GM18870 (cell line): ENCODE results near the gene CDKL5.

Source experiments
- ATAC-seq: cut with Tn5 transposase; IDR thresholded peaks from one replicate; pipeline ENCODE4 v1.9.1; 2021; ENCODE audit warnings: moderate library complexity; ENCODE audit not compliant: unreplicated experiment

Gene CDKL5

DNA sequence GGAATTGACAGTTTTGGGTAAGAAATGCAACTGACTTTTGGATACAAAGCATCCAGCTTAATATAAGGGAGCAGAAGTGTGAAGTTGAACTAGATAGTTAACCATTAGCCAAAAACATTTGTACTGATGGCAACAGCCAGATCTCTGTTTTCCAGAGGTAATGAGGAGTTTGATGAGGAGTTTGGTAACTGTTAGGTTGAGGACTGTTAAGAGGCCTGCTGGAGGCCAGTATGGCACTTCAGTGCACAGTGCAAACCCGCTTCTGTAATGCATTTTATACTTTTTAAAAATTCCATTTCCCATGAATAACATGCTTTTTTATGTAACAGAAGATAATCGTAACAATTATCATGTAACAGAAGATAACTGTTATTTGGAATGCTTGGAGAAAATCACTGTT lies 30.0 kb downstream of the CDKL5 start:
- no peak for ATAC-seq

DNA sequence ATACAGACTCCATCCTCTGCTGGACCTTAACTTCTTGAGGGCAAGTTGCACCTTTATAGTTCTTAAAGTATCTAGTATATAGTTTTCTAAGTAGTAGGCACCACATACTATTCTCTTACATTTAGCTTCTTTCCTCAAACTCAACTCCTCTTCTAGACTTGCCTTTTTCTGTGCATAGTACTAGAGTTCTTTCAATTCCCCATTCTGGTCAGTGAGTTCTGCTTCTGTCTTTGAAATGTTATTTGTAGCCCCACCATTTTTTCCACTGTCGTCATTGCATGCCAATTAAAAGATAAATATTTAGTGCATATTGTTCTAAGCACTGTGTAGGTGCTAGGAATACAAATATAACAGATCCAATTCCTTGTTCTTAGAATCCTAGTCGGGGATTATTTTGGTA lies 31.6 kb downstream of the CDKL5 start:
- ATAC-seq = no peak

DNA sequence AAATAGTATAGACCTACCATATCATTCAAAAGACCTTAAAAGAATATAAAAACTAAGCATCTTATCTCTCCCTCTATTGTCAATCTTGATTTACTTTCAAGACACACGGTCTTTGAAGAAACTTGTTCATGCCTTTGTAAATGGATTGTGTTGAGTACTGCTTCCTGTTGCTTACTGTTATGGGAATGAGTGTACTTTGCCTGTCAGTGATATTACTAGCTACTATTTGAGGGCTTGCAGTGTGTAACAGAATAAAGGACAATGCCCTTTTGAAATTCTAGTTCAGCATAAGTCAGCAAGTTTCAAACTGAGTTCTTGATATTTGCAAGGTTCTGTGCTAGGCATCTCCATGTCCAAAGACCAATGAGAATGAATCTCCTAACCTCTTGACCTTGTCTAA lies 36.0 kb downstream of the CDKL5 start:
- no peak for ATAC-seq

DNA sequence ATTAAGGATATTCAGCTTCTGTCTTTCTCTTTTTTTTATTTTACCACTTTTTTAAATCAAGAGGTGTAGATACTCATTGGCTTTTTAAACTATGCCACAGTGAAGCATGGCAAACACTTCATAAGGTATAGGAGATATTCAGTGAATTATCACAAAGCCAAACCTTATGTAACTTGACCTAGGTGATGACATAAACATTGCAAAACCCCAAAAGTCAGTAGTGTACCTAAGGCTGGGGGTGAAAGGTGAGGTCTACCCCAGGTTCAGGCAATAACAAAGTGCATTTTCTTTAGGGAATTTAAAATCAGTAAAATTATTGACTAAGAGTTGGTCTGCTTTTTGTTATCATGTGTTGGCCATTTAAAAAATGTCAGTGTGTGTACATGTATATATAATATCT lies 39.1 kb downstream of the CDKL5 start:
- ATAC-seq = no peak

DNA sequence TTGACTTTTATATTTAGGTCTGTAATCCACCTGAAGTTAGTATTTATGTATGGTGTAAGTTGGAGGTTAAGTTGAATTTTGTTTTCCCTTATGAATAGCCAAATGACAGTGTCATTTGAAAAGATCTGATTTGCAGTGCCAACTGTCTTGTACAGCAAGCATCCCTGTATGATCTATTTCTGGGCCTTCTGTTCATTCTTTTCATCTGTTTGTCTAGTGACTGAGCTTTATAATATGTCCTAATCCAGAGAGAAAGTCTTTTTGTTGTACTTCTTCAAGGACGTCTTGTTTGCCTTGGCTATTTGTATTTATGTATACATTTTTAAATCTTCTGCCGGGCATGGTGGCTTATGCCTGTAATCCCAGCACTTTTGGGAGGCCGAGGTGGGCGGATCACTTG lies 39.6 kb downstream of the CDKL5 start:
- no peak for ATAC-seq

DNA sequence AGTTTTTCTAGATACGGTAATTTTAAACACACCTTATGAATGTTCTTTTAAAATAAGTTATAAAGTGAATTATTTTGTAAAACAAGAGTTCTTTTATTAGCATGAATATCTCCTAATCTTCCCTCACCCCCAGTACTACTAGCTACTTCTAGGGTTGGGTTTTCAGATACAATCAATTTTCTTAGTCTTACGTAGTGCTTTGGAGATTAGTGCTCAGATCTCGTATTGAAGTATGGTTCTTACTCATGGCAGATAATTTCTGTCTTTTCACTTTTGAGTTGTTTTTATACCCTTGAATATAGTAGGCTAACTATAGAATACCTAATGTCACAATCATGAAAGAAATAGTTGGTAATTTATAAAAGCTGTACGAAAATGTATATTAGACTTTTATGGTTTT lies 43.2 kb downstream of the CDKL5 start:
- ATAC-seq = no peak

DNA sequence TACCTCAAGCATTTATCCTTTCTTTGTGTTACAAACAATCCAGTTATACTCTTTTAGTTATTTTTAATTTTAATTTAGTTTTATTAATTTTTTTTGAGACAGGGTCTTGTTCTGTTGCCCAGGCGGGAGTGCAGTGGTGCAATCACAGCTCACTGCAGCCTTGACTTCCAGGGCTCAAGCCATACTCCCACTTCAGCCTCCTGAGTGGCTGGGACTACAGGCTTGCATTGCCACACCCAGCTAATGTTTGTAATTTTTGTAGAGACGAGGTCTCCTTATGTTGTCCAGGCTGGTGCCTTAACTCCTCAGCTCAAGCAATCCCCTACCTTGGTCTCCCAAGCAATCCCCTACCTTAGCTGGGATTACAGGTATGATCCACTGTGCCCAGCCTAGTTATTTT lies 45.9 kb downstream of the CDKL5 start:
- ATAC-seq = no peak

DNA sequence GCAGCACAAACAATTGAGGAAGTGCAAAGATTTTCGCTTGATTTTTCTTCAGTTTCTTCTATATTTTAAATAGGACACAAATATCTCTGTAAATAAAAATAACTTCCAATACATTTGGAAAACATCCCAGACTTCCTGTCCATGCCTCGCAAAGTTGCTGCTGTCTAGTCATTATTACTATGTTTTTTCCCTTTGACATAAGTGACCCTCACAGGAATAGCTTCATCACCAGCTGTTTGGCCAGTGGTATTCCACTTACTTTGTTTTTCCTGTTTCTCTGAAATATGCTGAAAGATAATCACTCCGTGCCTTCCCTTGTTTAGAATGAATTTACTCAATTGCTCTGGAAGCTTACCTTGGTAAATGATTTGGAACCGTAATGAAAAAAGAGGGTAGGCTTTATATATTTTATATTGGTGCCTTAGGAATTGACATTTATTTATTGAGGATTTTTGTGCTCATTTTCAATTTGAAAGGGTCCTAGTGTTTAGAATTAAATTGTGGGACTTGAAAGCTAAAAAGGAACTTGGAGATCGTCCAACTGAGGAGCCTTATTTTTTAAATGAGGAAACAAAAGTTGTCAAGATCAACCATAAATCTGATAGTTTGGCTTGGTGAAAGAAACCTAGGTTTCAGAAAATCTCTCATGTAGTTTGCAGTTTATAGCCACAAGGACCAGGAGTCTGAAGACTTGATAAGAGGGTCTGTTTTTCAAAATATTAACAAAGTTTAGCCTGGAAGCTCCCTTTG lies 65.6 kb downstream of the CDKL5 start:
- no peak for ATAC-seq

DNA sequence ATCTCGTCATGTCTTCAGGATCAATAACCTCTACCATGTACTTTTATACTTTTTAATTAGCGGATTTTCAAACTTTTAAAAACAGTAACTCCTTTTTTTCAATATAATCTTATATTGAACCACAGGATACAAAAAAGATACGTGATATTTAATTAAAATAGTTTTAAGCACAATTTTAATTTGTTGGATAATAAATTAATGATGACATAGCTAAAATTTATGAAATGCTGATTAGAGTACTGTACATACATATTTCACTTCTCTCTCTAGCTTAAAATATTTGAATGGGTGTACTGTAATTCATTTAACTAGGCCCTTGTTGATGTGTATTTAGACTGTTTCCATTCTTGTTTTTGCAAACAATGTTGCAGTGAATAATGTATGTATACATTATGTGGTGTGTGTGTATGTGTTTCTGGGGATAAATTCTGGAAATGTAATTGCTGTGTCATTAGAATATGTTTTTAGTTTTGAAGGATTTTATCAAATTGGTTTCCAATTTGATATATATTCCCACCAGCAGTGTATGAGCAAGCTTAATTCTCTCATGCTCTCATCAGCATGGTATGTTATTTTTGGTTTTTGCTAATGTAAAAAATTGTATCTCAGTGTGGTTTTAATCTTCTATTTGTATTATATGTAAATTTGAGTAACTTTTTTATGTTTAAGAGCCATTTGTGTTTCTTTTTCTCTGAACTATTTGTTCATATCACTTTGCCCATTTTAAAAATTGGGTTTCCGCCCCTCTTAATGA lies 66.4 kb downstream of the CDKL5 start:
- no peak for ATAC-seq

DNA sequence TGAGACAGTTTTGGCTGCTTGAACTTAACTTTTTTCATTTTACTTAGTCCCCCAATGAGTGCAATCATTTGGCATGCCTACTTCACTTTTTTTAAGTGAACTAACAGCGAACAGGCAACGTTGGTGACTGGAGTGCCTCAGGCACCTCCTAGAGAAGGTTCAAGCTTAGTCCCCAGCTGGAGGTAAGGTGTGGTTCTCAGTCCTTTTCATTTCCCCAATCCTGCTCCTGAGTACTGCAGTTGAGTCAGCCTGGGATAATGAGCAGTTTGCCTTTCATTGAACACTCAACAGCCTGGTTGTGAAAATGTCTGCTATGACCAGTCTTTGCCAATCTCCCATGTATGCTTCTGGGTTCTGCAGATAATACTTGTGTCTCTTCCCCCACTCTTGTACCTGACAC lies 109.5 kb downstream of the CDKL5 start:
- ATAC-seq = no peak

DNA sequence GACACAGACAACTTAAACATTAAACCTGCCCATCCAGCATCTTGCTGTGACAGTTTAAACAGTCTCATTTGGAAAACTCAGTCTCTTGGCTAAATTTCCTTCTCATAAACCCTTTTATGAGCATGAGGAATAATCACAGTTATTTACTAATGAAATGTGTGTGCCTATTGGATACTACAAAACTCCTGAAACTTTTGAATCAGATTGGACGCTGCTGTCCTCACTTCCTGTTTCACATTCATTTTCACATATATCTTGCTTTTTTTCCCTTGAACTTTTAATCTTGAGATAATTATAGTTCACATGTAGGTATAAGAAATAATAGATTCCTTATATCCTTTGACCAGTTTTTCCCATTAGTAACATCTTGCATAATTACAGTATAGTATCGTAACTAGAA lies 111.7 kb downstream of the CDKL5 start:
- ATAC-seq = no peak

DNA sequence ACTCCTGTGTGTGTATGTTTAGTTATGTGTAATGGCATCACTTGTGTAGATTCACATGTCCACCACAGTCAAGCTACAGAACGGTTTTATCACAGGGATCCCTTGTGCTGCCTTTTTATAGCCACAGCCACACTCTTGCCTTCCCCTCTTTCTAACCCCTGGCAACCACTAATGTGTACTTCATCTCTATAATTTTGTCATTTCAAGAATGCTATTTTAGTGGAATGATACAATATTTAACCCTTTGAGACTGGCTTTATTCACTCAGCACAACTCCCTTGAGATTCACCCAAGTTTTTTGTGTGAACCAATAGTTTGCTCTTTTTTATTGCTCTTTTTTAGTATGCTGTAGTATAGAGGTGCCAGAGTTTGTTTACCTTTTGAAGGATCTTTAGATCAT lies 112.1 kb downstream of the CDKL5 start:
- no peak for ATAC-seq

DNA sequence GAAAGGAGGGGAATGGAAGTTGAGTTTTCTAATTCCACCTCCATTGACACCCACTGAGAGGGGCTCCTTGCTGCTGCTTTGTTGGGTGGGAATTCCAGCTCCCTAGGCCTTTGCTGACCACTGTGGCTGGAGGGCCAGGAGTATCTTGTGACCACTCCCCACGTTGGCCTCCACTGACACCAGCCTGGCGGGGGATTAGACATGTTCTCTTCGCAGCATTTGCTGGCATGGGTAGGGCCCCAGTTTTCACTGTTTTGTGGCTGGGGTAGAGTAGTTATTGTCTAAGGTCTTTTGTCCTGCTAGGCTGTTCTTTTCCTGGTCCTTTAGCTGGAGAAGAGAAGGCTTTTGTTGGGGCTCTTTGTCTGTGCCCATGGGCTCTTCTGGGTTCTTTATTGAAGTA lies 116.7 kb downstream of the CDKL5 start:
- no peak for ATAC-seq

DNA sequence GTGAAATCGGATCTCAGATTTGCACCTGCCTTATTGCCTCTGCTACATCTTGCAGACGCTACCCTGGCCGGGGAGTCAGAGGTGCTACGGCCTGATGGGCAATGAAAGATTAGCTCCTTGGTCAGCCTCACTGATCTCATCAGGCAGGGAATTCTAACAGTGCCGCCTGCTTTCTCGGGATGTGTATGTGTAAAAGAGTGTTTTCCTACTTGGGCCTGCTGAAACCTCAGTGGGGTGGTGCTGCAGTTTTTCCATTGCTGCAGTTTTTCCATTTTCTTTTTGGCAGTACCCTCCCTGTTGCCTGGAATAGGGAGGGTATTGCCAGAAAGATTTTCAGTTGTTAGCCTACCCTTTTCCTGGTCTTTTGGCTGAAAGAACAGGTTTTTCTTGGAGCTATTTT lies 117.5 kb downstream of the CDKL5 start:
- ATAC-seq = no peak

DNA sequence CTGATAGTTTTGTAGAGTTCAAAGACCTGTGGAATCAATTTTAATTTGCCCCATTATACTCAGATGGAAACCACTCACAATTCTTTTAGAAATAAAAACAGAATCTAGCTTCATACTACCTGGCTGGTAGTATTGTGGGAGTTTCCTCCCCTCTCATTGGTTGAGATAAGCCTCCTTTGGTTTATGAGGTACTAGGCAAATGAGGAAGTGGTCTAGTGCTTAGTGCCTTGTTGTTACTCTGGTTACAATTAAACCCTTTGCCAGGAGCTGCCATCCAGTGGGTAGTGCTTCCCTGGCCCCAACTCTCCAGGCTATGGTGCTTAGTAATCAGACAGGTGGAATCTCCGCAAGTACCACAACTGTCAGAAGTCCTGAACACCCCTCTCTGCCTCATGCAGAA lies 118.3 kb downstream of the CDKL5 start:
- ATAC-seq = no peak

DNA sequence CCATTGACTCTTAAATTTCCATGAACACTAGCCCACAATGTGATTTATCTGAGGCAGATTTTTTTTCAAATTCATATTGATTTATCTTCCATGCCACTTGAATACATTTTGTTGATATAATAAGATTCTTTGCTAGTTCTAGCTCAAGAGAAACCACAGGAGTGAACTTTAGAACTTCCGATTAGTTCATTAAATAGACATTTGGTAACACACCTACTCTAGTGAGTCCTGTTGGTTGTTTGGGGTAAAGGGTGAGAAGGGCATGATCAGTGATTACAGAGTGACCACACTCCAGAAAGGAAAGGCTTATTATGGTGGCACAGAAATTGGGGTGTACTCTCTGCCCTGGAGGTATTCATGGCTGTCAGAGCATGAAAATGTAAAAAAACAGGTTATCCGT lies 120.4 kb downstream of the CDKL5 start:
- no peak for ATAC-seq

DNA sequence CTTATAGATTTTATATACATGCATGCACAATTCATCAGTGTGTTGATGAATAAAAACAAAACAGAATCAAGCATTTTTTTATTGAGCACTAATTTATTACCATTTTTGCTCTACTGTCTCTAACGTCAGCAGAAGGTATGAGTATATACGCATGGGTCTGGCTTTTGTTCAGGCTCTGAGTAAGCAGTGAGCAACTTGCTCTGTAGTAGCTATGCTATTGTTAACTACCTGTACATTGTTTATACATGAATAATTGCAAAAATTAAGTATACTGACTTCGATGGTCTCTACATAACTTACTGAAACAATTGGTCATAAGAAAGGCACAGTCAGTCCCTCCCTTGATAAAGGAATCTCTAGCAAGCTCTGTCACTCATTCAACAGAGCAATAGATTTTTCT lies 123.6 kb downstream of the CDKL5 start:
- ATAC-seq = no peak

DNA sequence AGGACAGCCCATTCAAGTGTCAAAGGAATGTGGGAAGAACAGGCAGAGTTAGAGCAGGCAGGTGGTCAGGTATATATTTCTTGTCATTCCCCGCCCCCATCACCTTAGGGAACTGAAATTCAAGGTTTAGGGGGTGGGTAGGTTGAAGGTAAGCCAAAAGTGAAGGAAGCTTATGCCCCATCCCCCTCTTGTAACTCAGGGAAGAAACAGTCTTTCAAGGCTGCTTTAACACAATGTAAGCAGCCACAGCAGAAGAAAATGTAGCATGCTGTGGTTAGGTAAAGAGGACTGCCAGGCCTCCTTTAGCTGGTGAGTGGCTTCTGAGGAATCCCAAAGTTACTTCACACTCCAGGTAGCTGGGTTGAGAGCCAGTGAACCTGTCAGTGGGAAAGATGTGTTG lies 124.2 kb downstream of the CDKL5 start:
- no peak for ATAC-seq

DNA sequence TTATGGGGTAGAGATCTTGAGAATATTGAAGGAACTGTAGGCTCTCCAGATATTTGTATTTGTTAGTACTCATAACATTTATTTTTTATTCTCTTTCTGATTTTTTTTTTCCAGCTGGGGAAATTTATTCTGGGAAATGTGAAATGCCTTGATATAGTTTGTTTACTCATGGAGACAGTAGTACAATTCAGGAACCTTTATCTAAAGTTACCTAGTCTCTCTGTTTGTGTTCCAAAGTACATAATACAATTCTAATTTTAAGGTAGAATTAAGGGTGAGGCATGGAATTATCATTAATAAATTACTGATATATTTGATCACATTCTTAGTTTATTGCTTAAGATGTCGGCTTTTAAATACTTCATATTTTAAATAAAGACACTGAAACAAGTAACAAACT lies 132.5 kb downstream of the CDKL5 start:
- no peak for ATAC-seq

DNA sequence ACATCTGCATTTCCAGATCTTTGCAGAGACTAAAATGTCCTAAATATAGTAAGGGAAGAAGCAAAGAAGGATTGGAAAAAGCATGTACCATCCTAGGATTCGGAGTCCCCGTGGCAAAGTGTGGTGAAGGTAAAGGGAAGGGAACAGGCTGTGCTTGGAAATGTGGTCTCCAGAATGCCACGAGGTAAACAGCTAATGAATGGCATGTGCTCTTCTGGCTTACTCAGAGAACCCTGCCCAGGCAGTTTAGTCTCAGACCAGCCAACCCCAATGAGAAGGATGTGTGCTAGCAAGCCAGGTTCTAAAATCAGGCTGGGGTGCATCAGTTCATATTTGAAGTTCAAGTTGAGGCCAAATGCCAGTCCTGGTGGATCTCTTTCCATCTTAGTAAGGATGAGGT lies 133.4 kb downstream of the CDKL5 start:
- ATAC-seq = no peak

DNA sequence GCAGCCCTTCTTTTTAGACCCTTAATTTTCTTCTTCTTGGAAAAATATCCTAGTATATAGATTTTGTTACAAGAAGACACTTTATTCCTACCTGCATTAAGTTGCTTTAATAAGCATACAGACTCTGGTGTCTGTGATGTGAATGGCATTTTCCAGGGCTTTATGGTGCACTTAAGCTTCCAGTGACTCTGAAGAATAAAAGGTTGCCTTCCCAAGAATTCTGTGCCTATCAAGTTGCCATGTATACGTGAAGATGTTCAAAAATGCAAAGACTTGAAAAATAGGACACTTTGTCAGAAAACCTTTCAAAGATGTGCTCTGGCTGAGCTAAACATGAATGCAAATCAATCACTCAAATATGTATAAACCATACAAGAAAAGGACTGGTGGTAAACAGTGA lies 135.6 kb downstream of the CDKL5 start:
- ATAC-seq = no peak

DNA sequence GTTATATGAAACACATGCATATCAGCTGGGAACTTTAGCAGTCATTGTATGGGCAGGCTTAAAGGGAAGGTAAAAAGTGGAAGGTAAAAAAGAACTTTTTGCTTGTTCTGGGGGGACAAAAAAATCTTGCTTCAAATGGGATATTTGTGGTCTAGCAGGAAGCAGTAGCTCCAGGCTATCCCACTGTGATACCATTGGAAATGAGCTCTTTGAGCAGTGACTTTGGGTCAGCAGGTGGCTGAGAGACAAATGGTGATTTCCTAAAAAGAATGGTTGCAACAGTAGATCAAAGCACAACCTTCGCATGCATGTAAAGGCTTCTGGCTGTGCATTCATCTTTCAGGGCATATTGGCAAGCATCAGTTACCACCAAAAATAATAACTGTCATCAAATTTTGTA lies 140.3 kb downstream of the CDKL5 start:
- ATAC-seq = no peak

DNA sequence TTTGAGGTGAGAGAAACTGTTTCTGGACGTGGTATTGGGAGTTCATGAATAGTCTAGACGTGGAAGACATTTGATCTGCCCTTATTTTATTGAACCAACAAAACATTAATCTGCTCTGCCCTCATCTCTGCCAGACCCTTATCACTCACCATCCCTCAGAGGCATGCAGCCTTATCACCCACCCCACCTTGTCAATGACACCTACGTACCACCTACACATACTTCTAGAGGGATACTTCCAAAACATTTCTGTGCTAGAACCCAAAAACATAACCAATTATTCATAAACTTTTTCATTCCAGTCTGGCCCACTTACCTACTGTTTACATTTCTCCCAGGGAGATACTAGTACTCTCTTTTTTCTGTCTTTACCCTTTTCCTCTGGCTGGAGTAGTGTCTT lies 141.3 kb downstream of the CDKL5 start:
- no peak for ATAC-seq
